HG02610 (cell line): ENCODE data around the gene KCMF1.

Source experiments
- ATAC-seq: cut with Tn5 transposase; IDR thresholded peaks from one replicate; pipeline ENCODE4 v1.9.1; 2021; ENCODE audit warnings: mild to moderate bottlenecking, moderate library complexity; ENCODE audit not compliant: unreplicated experiment

The KCMF1 gene

GRCh38 chr2:84954329-84954728 lies 16.6 kb upstream of the KCMF1 start:
- ATAC-seq: no peak

GRCh38 chr2:84956334-84957297 lies 14.3 kb upstream of the KCMF1 start:
- ATAC-seq: no peak

GRCh38 chr2:84957771-84958134 lies 13.2 kb upstream of the KCMF1 start:
- ATAC-seq: no peak

GRCh38 chr2:84958135-84959059 lies 12.6 kb upstream of the KCMF1 start:
- ATAC-seq: no peak

- ATAC-seq: no peak
Measured at GRCh38 chr2:84959095-84959565, 11.8 kb upstream of the KCMF1 start.

- ATAC-seq: no peak
Measured at GRCh38 chr2:84959566-84960506, 11.1 kb upstream of the KCMF1 start.

- ATAC-seq: no peak
Measured at GRCh38 chr2:84962917-84963316, 8.0 kb upstream of the KCMF1 start.

GRCh38 chr2:84963323-84963691 lies 7.7 kb upstream of the KCMF1 start:
- ATAC-seq: no peak

GRCh38 chr2:84963692-84964405 lies 7.1 kb upstream of the KCMF1 start:
- ATAC-seq: no peak

- no peak for ATAC-seq
Measured at GRCh38 chr2:84964406-84965191, 6.4 kb upstream of the KCMF1 start.

GRCh38 chr2:84965192-84965516 lies 5.8 kb upstream of the KCMF1 start:
- ATAC-seq: no peak

- no peak for ATAC-seq
Measured at GRCh38 chr2:84965827-84966226, 5.1 kb upstream of the KCMF1 start.

- ATAC-seq: no peak
Measured at GRCh38 chr2:84966731-84967130, 4.2 kb upstream of the KCMF1 start.

- no peak for ATAC-seq
Measured at GRCh38 chr2:84969511-84970209, 1.3 kb upstream of the KCMF1 start.

GRCh38 chr2:84970210-84970867 lies 622 bp upstream of the KCMF1 start:
- peak; percentile 46 for ATAC-seq

GRCh38 chr2:84971510-84972206 lies 697 bp downstream of the KCMF1 start:
- peak; percentile 35 for ATAC-seq

- ATAC-seq: no peak
Measured at GRCh38 chr2:84972207-84972783, 1.3 kb downstream of the KCMF1 start.
